Keratinocyte (primary cell): ENCODE results near the gene UBAC2. TPM values are rescaled to one million over a fixed set of nuclear protein-coding genes. Genes with fewer than 3 reads are reported as not detected.

Experiments
- DNase-seq: peaks from one replicate; pipeline ENCODE4 v3.0.0-alpha.2; 2011; ENCODE audit warnings: low read depth, missing footprints, low spot score
- FAIRE-seq: peaks from 2 replicates; lab custom pipeline; 2011; peaks lifted over from hg19 to GRCh38; lab: Jason Lieb, UNC
- H2AFZ ChIP-seq: 2 replicates; pipeline ENCODE4 v1.6.0; 2012; ENCODE audit warnings: low read length, control low read depth, inconsistent platforms; ENCODE audit not compliant: control insufficient read depth
- H3K27ac ChIP-seq: 2 replicates; pipeline ENCODE4 v1.5.1; 2011; ENCODE audit warnings: low read length; ENCODE audit not compliant: control insufficient read depth, insufficient read depth
- H3K27me3 ChIP-seq: 3 replicates; pipeline ENCODE4 v1.6.0; 2011; ENCODE audit warnings: low read length; ENCODE audit not compliant: control insufficient read depth, insufficient read depth; ENCODE audit errors: extremely low read depth
- H3K36me3 ChIP-seq, 2 experiments: 2 replicates in 1 of 2; 3 replicates in 1 of 2; pipeline ENCODE4 v1.5.1; 2011; ENCODE audit warnings: low read length in 2 of 2, mild to moderate bottlenecking in 1 of 2; ENCODE audit not compliant: control insufficient read depth in 2 of 2, insufficient read depth in 2 of 2; ENCODE audit errors: extremely low read depth in 1 of 2
- H3K4me1 ChIP-seq: 3 replicates; pipeline ENCODE4 v1.5.1; 2011; ENCODE audit warnings: low read length; ENCODE audit not compliant: control insufficient read depth, insufficient read depth; ENCODE audit errors: extremely low read depth
- H3K4me2 ChIP-seq: 3 replicates; pipeline ENCODE4 v1.6.0; 2011; ENCODE audit warnings: low read depth, low read length; ENCODE audit not compliant: control insufficient read depth, insufficient read depth; ENCODE audit errors: extremely low read depth
- H3K4me3 ChIP-seq, 3 experiments: fragments of 200-600 bp in 1 of 3; sonication (generic) in 1 of 3; 2 replicates in 2 of 3; 3 replicates in 1 of 3; pipeline ENCODE4 v1.5.1; 2011 to 2016; ENCODE audit warnings: low read length in 3 of 3, mild to moderate bottlenecking in 3 of 3, control low read depth in 2 of 3, inconsistent platforms in 1 of 3, low read depth in 1 of 3, mixed read lengths in 1 of 3, mixed run types in 1 of 3, moderate library complexity in 1 of 3; ENCODE audit not compliant: control insufficient read depth in 2 of 3, insufficient read depth in 2 of 3; ENCODE audit errors: extremely low read depth in 1 of 3
- H3K79me2 ChIP-seq: 2 replicates; pipeline ENCODE4 v1.6.0; 2012; ENCODE audit warnings: low read length; ENCODE audit not compliant: control insufficient read depth, insufficient read depth
- H3K9ac ChIP-seq: 3 replicates; pipeline ENCODE4 v1.6.0; 2011; ENCODE audit warnings: low read length; ENCODE audit not compliant: control insufficient read depth, insufficient read depth; ENCODE audit errors: extremely low read depth
- H3K9me1 ChIP-seq: 3 replicates; pipeline ENCODE4 v1.6.0; 2011; ENCODE audit warnings: low read length; ENCODE audit not compliant: control insufficient read depth, insufficient read depth; ENCODE audit errors: extremely low read depth
- H3K9me3 ChIP-seq: 2 replicates; pipeline ENCODE4 v1.5.1; 2012; ENCODE audit warnings: low read depth, low read length; ENCODE audit not compliant: control insufficient read depth
- H4K20me1 ChIP-seq: 3 replicates; pipeline ENCODE4 v1.6.0; 2011; ENCODE audit warnings: low read length; ENCODE audit not compliant: control insufficient read depth, insufficient read depth; ENCODE audit errors: extremely low read depth
- EZH2 ChIP-seq: IDR thresholded peaks from one replicate; pipeline ENCODE4 v1.6.1; 2012; ENCODE audit warnings: inconsistent platforms, mild to moderate bottlenecking, low read length, moderate library complexity
- dilution Hi-C: fragments of 300-500 bp; cut with MboI; formaldehyde crosslinking; loops from one replicate; pipeline ENCODE4 v1.7.0; 2020; ENCODE audit warnings: low sequenced_read_pairs; ENCODE audit not compliant: extremely low pct_ligation_motif_present
- polyA plus RNA-seq, 5 experiments: library from polyadenylated mRNA; depleted of rRNA in 3 of 5; stranded (reverse) in 3 of 5; stranded (forward) in 1 of 5; unstranded in 1 of 5; fragments of >200 nt; gene quantifications; 1 replicate in 1 of 5; 2 replicates in 3 of 5; 3 replicates in 1 of 5; pipeline versions ENCODE4 v1.2.1 to v1.2.3, GENCODE V29; 2011 to 2012; ENCODE audit warnings: missing spikeins in 2 of 5, low read depth in 1 of 5, low replicate concordance in 1 of 5
- TF ChIP-seq, protein P1 (sequence below), 3 experiments: IDR thresholded peaks in 1 of 3; conservative IDR thresholded peaks in 1 of 3; optimal IDR thresholded peaks in 1 of 3; 2 replicates in 2 of 3; 3 replicates in 1 of 3; pipeline versions ENCODE3 to v1.5.1; 2011; ENCODE audit warnings: low read length in 3 of 3, mild to moderate bottlenecking in 3 of 3, moderate library complexity in 2 of 3, control low read depth in 1 of 3, inconsistent platforms in 1 of 3; ENCODE audit not compliant: insufficient read depth in 2 of 3; ENCODE audit errors: extremely low read depth in 1 of 3

UBAC2 gene
- polyA plus RNA-seq, 1 donor (not counting 4 experiments of a cell fraction or from before 2014, with no cell fraction given) = 104 TPM

DNA sequence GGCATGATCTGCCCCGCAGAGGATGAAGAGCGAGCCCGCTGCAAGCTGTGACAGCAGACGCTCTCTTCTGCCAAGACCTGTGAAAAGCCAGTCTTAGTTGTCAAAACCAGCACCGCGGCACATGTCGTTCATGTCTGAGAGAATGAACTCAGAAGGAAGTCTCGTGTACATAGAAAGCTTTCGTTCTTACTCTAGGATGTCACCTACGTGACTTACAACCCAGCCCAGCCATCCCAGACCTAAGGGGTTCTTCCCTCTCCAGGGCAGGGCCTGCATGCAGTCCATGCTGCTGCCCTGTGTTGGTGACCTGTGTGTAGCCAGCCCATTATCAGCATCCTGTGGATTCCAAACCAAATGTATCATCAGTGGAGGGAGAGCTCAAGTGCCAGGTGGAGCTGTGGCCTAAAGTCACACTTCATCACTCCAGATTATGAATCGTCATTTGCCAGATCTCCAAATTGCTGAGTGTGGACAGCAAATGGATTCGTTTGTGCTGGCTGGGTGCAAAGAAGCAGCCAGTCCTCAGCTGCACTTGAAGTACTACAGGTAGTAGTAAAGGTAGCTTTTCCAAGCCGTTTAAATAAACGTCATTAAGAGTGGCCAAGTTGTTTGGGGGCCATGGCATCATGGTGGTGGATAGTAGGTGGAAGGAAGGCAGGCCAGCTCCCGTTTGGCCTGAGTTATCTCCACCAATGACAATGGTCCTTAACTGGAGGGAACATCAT lies 180.4 kb downstream of the UBAC2 start:
- Histone ChIP-seq H3K4me2 (no peak overlapping the region), H3K27ac (no peak overlapping the region), H3K27me3 (no peaks in the 10 kb centered on the region), H3K4me3 (no peak overlapping the region), H4K20me1 (no peaks in the 10 kb centered on the region), H3K79me2 (no peaks in the 10 kb centered on the region), H2AFZ (no peak overlapping the region), H3K9ac (no peak overlapping the region), H3K9me1 (no peaks in the 10 kb centered on the region), H3K4me1 (no peaks in the 10 kb centered on the region), H3K9me3 (no peaks in the 10 kb centered on the region), H3K36me3 (peaks cover 1 to 3% of the 10 kb centered on the region in 2 experiments)
- dilution Hi-C loops = no loop called here
- no peak for FAIRE-seq
- no peak for DNase-seq
- TF ChIP-seq, protein P1, sequence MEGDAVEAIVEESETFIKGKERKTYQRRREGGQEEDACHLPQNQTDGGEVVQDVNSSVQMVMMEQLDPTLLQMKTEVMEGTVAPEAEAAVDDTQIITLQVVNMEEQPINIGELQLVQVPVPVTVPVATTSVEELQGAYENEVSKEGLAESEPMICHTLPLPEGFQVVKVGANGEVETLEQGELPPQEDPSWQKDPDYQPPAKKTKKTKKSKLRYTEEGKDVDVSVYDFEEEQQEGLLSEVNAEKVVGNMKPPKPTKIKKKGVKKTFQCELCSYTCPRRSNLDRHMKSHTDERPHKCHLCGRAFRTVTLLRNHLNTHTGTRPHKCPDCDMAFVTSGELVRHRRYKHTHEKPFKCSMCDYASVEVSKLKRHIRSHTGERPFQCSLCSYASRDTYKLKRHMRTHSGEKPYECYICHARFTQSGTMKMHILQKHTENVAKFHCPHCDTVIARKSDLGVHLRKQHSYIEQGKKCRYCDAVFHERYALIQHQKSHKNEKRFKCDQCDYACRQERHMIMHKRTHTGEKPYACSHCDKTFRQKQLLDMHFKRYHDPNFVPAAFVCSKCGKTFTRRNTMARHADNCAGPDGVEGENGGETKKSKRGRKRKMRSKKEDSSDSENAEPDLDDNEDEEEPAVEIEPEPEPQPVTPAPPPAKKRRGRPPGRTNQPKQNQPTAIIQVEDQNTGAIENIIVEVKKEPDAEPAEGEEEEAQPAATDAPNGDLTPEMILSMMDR (optimal IDR thresholded peaks at IDR 0.05 in 1 of 3, IDR thresholded peaks at IDR 0.05 in 1 of 3, conservative IDR thresholded peaks at IDR 0.05 in 1 of 3; ENCODE audit: extremely low read depth in 1 of 3, insufficient read depth in 2 of 3, low read length in 3 of 3) = no peak
- no peak for TF ChIP-seq EZH2

DNA sequence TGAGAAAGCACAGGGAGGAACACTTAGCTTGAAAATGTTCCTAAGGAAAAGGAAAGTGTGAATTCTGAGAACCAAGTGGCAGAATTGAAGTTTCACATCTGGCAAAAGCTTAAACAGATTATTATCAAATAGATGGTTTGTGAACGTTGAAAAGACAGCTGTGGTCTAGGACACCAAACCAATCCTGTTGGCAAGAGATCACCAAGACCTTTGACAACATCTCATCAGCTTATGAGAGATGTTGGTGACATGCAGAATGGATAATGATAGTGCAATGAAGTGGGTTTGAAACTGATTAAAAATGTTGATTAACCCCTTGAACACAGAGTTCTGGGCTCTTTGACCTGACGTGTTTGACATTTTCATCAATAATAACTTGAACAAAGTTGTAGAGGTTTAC lies 181.1 kb downstream of the UBAC2 start:
- Histone ChIP-seq H3K9me3 (no peaks in the 10 kb centered on the region), H3K9me1 (no peaks in the 10 kb centered on the region), H3K79me2 (no peaks in the 10 kb centered on the region), H3K4me2 (no peak overlapping the region), H3K36me3 (peaks cover 1 to 2% of the 10 kb centered on the region in 2 experiments), H3K4me1 (no peaks in the 10 kb centered on the region), H3K4me3 (no peak overlapping the region), H3K9ac (no peak overlapping the region), H3K27ac (no peak overlapping the region), H2AFZ (no peak overlapping the region), H4K20me1 (no peaks in the 10 kb centered on the region), H3K27me3 (no peaks in the 10 kb centered on the region)
- TF ChIP-seq, protein P1 (optimal IDR thresholded peaks at IDR 0.05 in 1 of 3, IDR thresholded peaks at IDR 0.05 in 1 of 3, conservative IDR thresholded peaks at IDR 0.05 in 1 of 3; ENCODE audit: extremely low read depth in 1 of 3, insufficient read depth in 2 of 3, low read length in 3 of 3) = no peak
- TF ChIP-seq EZH2 = no peak
- DNase-seq = no peak
- FAIRE-seq = peak; percentile 69
- dilution Hi-C loops = no loop called here
